Peyer's patch (tissue), 4 donors: ENCODE measurements around the gene FDXACB1. TPM values are rescaled to one million over a fixed set of nuclear protein-coding genes. Genes with fewer than 3 reads are reported as not detected.

ENCODE experiments used
- DNase-seq, 3 donors: peaks; one replicate each; pipeline ENCODE4 v3.0.0-alpha.2; 2017 to 2019
- H3K27ac ChIP-seq, 4 donors: fragments of 200-600 bp; sonication (generic); one replicate each; pipeline ENCODE4 v1.5.1; 2016 to 2019
- H3K27me3 ChIP-seq, 2 donors: fragments of 200-600 bp; sonication (generic); one replicate each; pipeline ENCODE4 v1.5.1; 2019
- H3K36me3 ChIP-seq, 3 donors: fragments of 200-600 bp; sonication (generic); one replicate each; pipeline ENCODE4 v1.5.1; 2016 to 2019
- H3K4me1 ChIP-seq, 4 donors: fragments of 200-600 bp; sonication (generic); one replicate each; pipeline ENCODE4 v1.5.1; 2016 to 2019
- H3K4me3 ChIP-seq, 4 donors: fragments of 200-600 bp; sonication (generic); 1 replicate in 3 of 4; 2 replicates in 1 of 4; pipeline ENCODE4 v1.5.1; 2016 to 2019; ENCODE audit warnings: mild to moderate bottlenecking in 1 of 4
- H3K9me3 ChIP-seq, 4 donors: fragments of 200-600 bp; sonication (generic); one replicate each; pipeline ENCODE4 v1.5.1; 2016 to 2019; ENCODE audit warnings: mild to moderate bottlenecking in 1 of 4
- POLR2A ChIP-seq, 2 donors: fragments of 450-650 bp; IDR thresholded peaks; one replicate each; pipeline ENCODE4 v1.5.1; 2017; ENCODE audit warnings: antibody characterized with exemption in 2 of 2, mild to moderate bottlenecking in 2 of 2, moderate library complexity in 2 of 2
- total RNA-seq, 4 donors: library from RNA; depleted of rRNA; stranded (reverse); fragments of >200 nt; gene quantifications; one replicate each; pipeline ENCODE4 v1.1.0, GENCODE V29; 2016
- TF ChIP-seq, protein P1 (sequence below), 6 experiments: fragments of 450-650 bp in 4 of 6; fragments of 200-600 bp in 2 of 6; sonication (generic) in 1 of 6; IDR thresholded peaks; one replicate each; pipeline ENCODE4 v1.5.1; 2017 to 2019; ENCODE audit warnings: antibody characterized with exemption in 6 of 6, mild to moderate bottlenecking in 3 of 6, moderate library complexity in 1 of 6

Gene FDXACB1
- total RNA-seq, 4 donors from 2014 or later, result 0.53 to 1.7 (median 1.1) TPM

DNA sequence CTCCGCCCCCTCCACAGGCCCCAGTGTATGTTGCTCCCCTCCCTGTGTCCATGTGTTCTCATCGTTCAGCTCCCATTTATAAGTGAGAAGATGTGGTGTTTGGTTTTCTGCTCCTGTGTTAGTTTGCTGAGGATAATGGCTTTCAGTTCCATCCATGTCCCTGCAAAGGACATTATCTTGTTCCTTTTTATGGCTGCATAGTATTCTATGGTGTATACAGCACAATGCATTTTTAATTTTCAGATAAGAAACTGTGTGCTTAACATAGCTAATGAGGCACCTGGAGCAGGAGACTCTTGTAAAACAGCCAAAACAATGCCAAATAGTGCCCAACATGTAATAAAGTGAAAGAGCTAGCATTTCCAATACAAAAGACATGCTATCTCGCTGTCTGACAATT is 29.3 kb downstream of the FDXACB1 start:
- no peak for TF ChIP-seq POLR2A (IDR thresholded peaks at IDR 0.05)
- TF ChIP-seq, protein P1, sequence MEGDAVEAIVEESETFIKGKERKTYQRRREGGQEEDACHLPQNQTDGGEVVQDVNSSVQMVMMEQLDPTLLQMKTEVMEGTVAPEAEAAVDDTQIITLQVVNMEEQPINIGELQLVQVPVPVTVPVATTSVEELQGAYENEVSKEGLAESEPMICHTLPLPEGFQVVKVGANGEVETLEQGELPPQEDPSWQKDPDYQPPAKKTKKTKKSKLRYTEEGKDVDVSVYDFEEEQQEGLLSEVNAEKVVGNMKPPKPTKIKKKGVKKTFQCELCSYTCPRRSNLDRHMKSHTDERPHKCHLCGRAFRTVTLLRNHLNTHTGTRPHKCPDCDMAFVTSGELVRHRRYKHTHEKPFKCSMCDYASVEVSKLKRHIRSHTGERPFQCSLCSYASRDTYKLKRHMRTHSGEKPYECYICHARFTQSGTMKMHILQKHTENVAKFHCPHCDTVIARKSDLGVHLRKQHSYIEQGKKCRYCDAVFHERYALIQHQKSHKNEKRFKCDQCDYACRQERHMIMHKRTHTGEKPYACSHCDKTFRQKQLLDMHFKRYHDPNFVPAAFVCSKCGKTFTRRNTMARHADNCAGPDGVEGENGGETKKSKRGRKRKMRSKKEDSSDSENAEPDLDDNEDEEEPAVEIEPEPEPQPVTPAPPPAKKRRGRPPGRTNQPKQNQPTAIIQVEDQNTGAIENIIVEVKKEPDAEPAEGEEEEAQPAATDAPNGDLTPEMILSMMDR (IDR thresholded peaks at IDR 0.05), result no peak
- Histone ChIP-seq H3K36me3 (peaks cover 0 to 37% (median 0%) of the 10 kb centered on the region in 3 donors), H3K9me3 (no peaks in the 10 kb centered on the region), H3K4me1 (no peaks in the 10 kb centered on the region), H3K27me3 (no peaks in the 10 kb centered on the region), H3K4me3 (no peak overlapping the region), H3K27ac (no peak overlapping the region)
- no peak for DNase-seq

DNA sequence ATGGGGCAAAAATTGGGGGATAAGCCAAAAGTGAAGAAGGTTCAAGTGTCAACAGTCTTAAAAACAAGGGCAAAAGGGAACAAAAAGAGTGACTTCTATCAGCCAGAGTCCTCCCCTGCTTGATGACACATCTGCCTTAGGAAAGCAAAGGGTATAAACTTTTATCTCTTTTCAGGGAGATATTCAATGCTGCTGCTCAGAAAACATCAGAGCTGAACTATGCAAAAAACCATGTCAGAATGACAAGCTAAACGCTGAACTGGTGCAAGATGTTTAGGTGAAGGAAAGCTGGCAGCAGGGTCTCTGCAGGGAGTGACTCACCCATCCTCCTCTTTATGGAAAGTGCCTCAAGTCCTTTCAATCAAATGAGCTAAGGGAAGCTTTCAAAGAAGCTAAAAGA is 32.3 kb downstream of the FDXACB1 start:
- peaks cover 0 to 23% (median 0%) of the 10 kb centered on the region in 3 donors for H3K36me3 ChIP-seq
- no peaks in the 10 kb centered on the region for H3K4me1 ChIP-seq
- H3K27ac ChIP-seq, result no peak overlapping the region
- no peak overlapping the region for H3K4me3 ChIP-seq
- H3K9me3 ChIP-seq, result no peaks in the 10 kb centered on the region
- TF ChIP-seq POLR2A (IDR thresholded peaks at IDR 0.05), result no peak
- TF ChIP-seq, protein P1 (IDR thresholded peaks at IDR 0.05), result no peak
- DNase-seq, result no peak
- no peaks in the 10 kb centered on the region for H3K27me3 ChIP-seq

- no peak overlapping the region for H3K4me3 ChIP-seq
- peaks cover 0 to 17% (median 0%) of the 10 kb centered on the region in 3 donors for H3K36me3 ChIP-seq
- no peak overlapping the region for H3K27ac ChIP-seq
- no peak for TF ChIP-seq POLR2A (IDR thresholded peaks at IDR 0.05)
- TF ChIP-seq, protein P1 (IDR thresholded peaks at IDR 0.05), result no peak
- no peaks in the 10 kb centered on the region for H3K4me1 ChIP-seq
- no peaks in the 10 kb centered on the region for H3K9me3 ChIP-seq
- H3K27me3 ChIP-seq, result no peaks in the 10 kb centered on the region
- DNase-seq, result no peak
Measured at GRCh38 chr11:111846063-111846462, 32.9 kb downstream of the FDXACB1 start.

DNA sequence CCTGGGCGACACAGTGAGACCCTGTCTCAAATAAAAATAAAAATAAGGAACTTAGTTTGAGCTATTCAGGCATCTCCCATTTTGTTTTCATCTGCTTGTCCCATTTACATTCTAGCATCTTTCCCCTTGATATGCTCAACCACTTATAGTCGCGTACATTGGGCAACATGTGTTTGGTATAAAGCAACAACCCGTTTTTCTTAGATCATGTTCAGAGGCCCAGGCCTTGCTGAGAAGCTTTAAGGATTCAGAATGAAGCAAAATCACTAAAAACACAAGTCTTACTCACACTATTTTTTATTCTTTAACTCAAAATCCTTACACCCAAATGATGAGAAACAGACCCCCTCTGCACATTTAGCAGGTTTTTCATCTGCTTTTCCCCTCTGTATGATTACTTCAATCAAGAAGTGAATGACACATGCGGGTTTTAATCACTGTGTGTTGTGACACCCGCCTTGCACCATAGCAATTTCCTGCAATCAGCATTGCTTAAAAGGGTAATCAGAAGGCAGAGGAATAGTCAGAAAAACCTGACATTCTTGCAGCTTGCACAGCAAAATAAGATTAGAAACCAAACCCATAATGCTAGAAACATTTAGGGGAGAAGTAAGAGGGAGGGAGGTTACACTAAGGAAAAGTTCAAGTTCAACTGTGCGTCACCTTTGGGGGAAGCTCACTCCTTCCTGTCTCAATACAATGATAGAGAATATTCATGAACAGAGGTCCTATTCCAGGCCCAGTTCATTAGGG is 33.5 kb downstream of the FDXACB1 start:
- Histone ChIP-seq H3K4me1 (no peaks in the 10 kb centered on the region), H3K36me3 (peaks cover 0 to 11% (median 0%) of the 10 kb centered on the region in 3 donors), H3K27me3 (no peaks in the 10 kb centered on the region), H3K4me3 (no peak overlapping the region), H3K9me3 (no peaks in the 10 kb centered on the region), H3K27ac (no peak overlapping the region)
- TF ChIP-seq POLR2A (IDR thresholded peaks at IDR 0.05), result no peak
- TF ChIP-seq, protein P1 (IDR thresholded peaks at IDR 0.05), result no peak
- DNase-seq, result no peak

DNA sequence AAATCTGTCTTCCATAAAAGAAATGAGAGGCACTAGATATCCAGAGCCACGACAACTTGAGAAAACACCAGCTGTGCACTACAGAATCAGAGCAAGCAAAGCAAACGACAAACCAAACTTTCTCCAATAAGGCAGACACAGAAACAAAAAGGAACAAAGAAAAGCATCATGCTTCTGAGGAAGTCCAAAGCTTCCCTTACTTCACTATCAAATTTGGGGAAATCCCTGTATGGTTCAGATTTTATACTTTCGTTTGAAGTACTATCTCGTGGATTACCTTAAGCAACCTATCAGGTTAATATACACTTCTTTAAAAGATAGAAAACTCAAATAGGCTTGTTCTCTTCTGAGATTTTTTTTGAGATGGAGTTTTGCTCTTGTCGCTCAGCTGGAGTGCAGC is 35.3 kb downstream of the FDXACB1 start:
- Histone ChIP-seq H3K27ac (no peak overlapping the region), H3K4me3 (no peak overlapping the region), H3K27me3 (no peaks in the 10 kb centered on the region), H3K9me3 (no peaks in the 10 kb centered on the region), H3K36me3 (peaks cover 0 to 11% (median 0%) of the 10 kb centered on the region in 3 donors), H3K4me1 (no peaks in the 10 kb centered on the region)
- no peak for TF ChIP-seq POLR2A (IDR thresholded peaks at IDR 0.05)
- TF ChIP-seq, protein P1 (IDR thresholded peaks at IDR 0.05), result no peak
- no peak for DNase-seq
